Stimulated activated naive B cell treated with anti-CD40 and anti-IgM and Interleukin-4, amounts not matched to agents 10 μg/mL and 1 μg/mL and 100 μg/mL, for 72 hours (primary cell): ENCODE results near the gene PTPRN2.

Source experiments
- ATAC-seq, 2 donors: fragments of 150-1000 bp; cut with Tn5 transposase; replicated peaks; 2 replicates each; pipeline ENCODE4 v1.10.0; 2021; ENCODE audit warnings: moderate library complexity in 1 of 2
- DNase-seq: peaks from one replicate; pipeline ENCODE4 v3.0.0; 2021
- H3K27ac Mint-ChIP-seq: one replicate; pipeline ENCODE4 v1.8.0; 2022; ENCODE audit warnings: mild to moderate bottlenecking, mixed read lengths
- H3K27me3 Mint-ChIP-seq, 2 donors: one replicate each; pipeline ENCODE4 v1.8.0; 2022; ENCODE audit warnings: mixed read lengths in 2 of 2
- H3K36me3 Mint-ChIP-seq, 2 donors: one replicate each; pipeline ENCODE4 v1.8.0; 2022; ENCODE audit warnings: mixed read lengths in 2 of 2, mild to moderate bottlenecking in 1 of 2
- H3K4me1 Mint-ChIP-seq, 2 donors: one replicate each; pipeline ENCODE4 v1.8.0; 2022; ENCODE audit warnings: mixed read lengths in 2 of 2, mild to moderate bottlenecking in 1 of 2
- H3K4me3 Mint-ChIP-seq, 2 donors: one replicate each; pipeline ENCODE4 v1.8.0; 2022; ENCODE audit warnings: mild to moderate bottlenecking in 2 of 2, mixed read lengths in 2 of 2, moderate library complexity in 1 of 2
- H3K9me3 Mint-ChIP-seq, 2 donors: one replicate each; pipeline ENCODE4 v1.8.0; 2022; ENCODE audit warnings: mixed read lengths in 2 of 2, mild to moderate bottlenecking in 1 of 2

PTPRN2 gene

GRCh38 chr7:157524731-157525130 is 1062.9 kb downstream of the PTPRN2 start:
- peaks cover 0 to 4% of the 10 kb centered on the region in 2 donors for H3K9me3 Mint-ChIP-seq
- no peak overlapping the region for H3K27ac Mint-ChIP-seq
- no peak overlapping the region for H3K4me3 Mint-ChIP-seq
- DNase-seq: no peak
- H3K27me3 Mint-ChIP-seq: peaks cover 4 to 25% of the 10 kb centered on the region in 2 donors
- peaks cover 0 to 1% of the 10 kb centered on the region in 2 donors for H3K4me1 Mint-ChIP-seq
- no peak for ATAC-seq
- H3K36me3 Mint-ChIP-seq: peaks cover 0 to 4% of the 10 kb centered on the region in 2 donors

- DNase-seq: no peak
- H3K27me3 Mint-ChIP-seq: peaks cover 4 to 25% of the 10 kb centered on the region in 2 donors
- peaks cover 0 to 1% of the 10 kb centered on the region in 2 donors for H3K4me1 Mint-ChIP-seq
- H3K27ac Mint-ChIP-seq: no peak overlapping the region
- peaks cover 0 to 4% of the 10 kb centered on the region in 2 donors for H3K9me3 Mint-ChIP-seq
- H3K36me3 Mint-ChIP-seq: peaks cover 0 to 4% of the 10 kb centered on the region in 2 donors
- H3K4me3 Mint-ChIP-seq: no peak overlapping the region
- ATAC-seq: no peak
Observed at GRCh38 chr7:157523766-157524421, 1063.7 kb downstream of the PTPRN2 start.

GRCh38 chr7:157523371-157523765 is 1064.3 kb downstream of the PTPRN2 start:
- Mint-ChIP-seq H3K4me1 (peaks cover 0 to 1% of the 10 kb centered on the region in 2 donors), H3K9me3 (peaks cover 0 to 4% of the 10 kb centered on the region in 2 donors), H3K27me3 (peaks cover 4 to 28% of the 10 kb centered on the region in 2 donors), H3K4me3 (no peak overlapping the region), H3K36me3 (peaks cover 0 to 4% of the 10 kb centered on the region in 2 donors), H3K27ac (no peak overlapping the region)
- DNase-seq (no peak), ATAC-seq (no peak)

- Mint-ChIP-seq H3K27ac (no peak overlapping the region), H3K9me3 (peaks cover 0 to 4% of the 10 kb centered on the region in 2 donors), H3K4me3 (no peak overlapping the region), H3K36me3 (peaks cover 0 to 4% of the 10 kb centered on the region in 2 donors), H3K27me3 (peaks cover 4 to 29% of the 10 kb centered on the region in 2 donors), H3K4me1 (peaks cover 0 to 1% of the 10 kb centered on the region in 2 donors)
- ATAC-seq (no peak), DNase-seq (no peak)
Observed at GRCh38 chr7:157522954-157523353, 1064.7 kb downstream of the PTPRN2 start.

GRCh38 chr7:157522189-157522588 is 1065.4 kb downstream of the PTPRN2 start:
- no peak overlapping the region for H3K4me3 Mint-ChIP-seq
- H3K27ac Mint-ChIP-seq: no peak overlapping the region
- no peak for ATAC-seq
- H3K36me3 Mint-ChIP-seq: peaks cover 0 to 4% of the 10 kb centered on the region in 2 donors
- H3K9me3 Mint-ChIP-seq: peaks cover 0 to 4% of the 10 kb centered on the region in 2 donors
- peaks cover 4 to 29% of the 10 kb centered on the region in 2 donors for H3K27me3 Mint-ChIP-seq
- H3K4me1 Mint-ChIP-seq: peaks cover 0 to 1% of the 10 kb centered on the region in 2 donors
- no peak for DNase-seq

GRCh38 chr7:157521752-157522151 is 1065.9 kb downstream of the PTPRN2 start:
- Mint-ChIP-seq H3K9me3 (peaks cover 0 to 4% of the 10 kb centered on the region in 2 donors), H3K4me3 (no peak overlapping the region), H3K4me1 (peaks cover 0 to 1% of the 10 kb centered on the region in 2 donors), H3K27ac (no peak overlapping the region), H3K27me3 (peaks cover 4 to 29% of the 10 kb centered on the region in 2 donors), H3K36me3 (peaks cover 0 to 4% of the 10 kb centered on the region in 2 donors)
- DNase-seq (no peak), ATAC-seq (no peak)

- Mint-ChIP-seq H3K27me3 (peaks cover 7 to 32% of the 10 kb centered on the region in 2 donors), H3K9me3 (peaks cover 0 to 4% of the 10 kb centered on the region in 2 donors), H3K27ac (no peak overlapping the region), H3K4me1 (peaks cover 0 to 1% of the 10 kb centered on the region in 2 donors), H3K4me3 (no peak overlapping the region), H3K36me3 (peaks cover 0 to 4% of the 10 kb centered on the region in 2 donors)
- ATAC-seq (no peak), DNase-seq (no peak)
Observed at GRCh38 chr7:157521061-157521731, 1066.4 kb downstream of the PTPRN2 start.

- peaks cover 0 to 4% of the 10 kb centered on the region in 2 donors for H3K9me3 Mint-ChIP-seq
- H3K4me1 Mint-ChIP-seq: peaks cover 0 to 1% of the 10 kb centered on the region in 2 donors
Observed at GRCh38 chr7:157520249-157520648, 1067.4 kb downstream of the PTPRN2 start.

GRCh38 chr7:157519798-157520244 is 1067.8 kb downstream of the PTPRN2 start:
- H3K27me3 Mint-ChIP-seq: peaks cover 8 to 29% of the 10 kb centered on the region in 2 donors
- peaks cover 0 to 1% of the 10 kb centered on the region in 2 donors for H3K4me1 Mint-ChIP-seq
- no peak overlapping the region for H3K27ac Mint-ChIP-seq
- DNase-seq (no peak), ATAC-seq (no peak)
- H3K9me3 Mint-ChIP-seq: peaks cover 0 to 4% of the 10 kb centered on the region in 2 donors
- H3K4me3 Mint-ChIP-seq: no peak overlapping the region
- peaks cover 0 to 4% of the 10 kb centered on the region in 2 donors for H3K36me3 Mint-ChIP-seq

More at GRCh38 chr7:157520249-157520648, 1067.4 kb downstream of the PTPRN2 start:
- ATAC-seq: peak in 1 of 2 donors; percentile 94
- Mint-ChIP-seq H3K27me3 (peaks cover 8 to 29% of the 10 kb centered on the region in 2 donors), H3K36me3 (peaks cover 0 to 4% of the 10 kb centered on the region in 2 donors), H3K27ac (peak overlapping the region; percentile 70), H3K4me3 (no peak overlapping the region)
- peak; percentile 21 for DNase-seq

GRCh38 chr7:157519246-157519645 is 1068.4 kb downstream of the PTPRN2 start:
- peaks cover 0 to 4% of the 10 kb centered on the region in 2 donors for H3K9me3 Mint-ChIP-seq
- peaks cover 8 to 32% of the 10 kb centered on the region in 2 donors for H3K27me3 Mint-ChIP-seq
- no peak for DNase-seq
- H3K27ac Mint-ChIP-seq: no peak overlapping the region
- peaks cover 0 to 1% of the 10 kb centered on the region in 2 donors for H3K4me1 Mint-ChIP-seq
- no peak for ATAC-seq
- no peak overlapping the region for H3K4me3 Mint-ChIP-seq
- peaks cover 0 to 4% of the 10 kb centered on the region in 2 donors for H3K36me3 Mint-ChIP-seq

GRCh38 chr7:157518514-157519175 is 1069.0 kb downstream of the PTPRN2 start:
- no peak overlapping the region for H3K4me3 Mint-ChIP-seq
- ATAC-seq (no peak), DNase-seq (no peak)
- peaks cover 0 to 4% of the 10 kb centered on the region in 2 donors for H3K9me3 Mint-ChIP-seq
- H3K27me3 Mint-ChIP-seq: peaks cover 8 to 32% of the 10 kb centered on the region in 2 donors
- no peak overlapping the region for H3K27ac Mint-ChIP-seq
- H3K36me3 Mint-ChIP-seq: peaks cover 0 to 4% of the 10 kb centered on the region in 2 donors
- peaks cover 0 to 1% of the 10 kb centered on the region in 2 donors for H3K4me1 Mint-ChIP-seq

- H3K9me3 Mint-ChIP-seq: peaks cover 2 to 4% of the 10 kb centered on the region in 2 donors
- peaks cover 8 to 32% of the 10 kb centered on the region in 2 donors for H3K27me3 Mint-ChIP-seq
- H3K36me3 Mint-ChIP-seq: peaks cover 0 to 4% of the 10 kb centered on the region in 2 donors
- H3K4me1 Mint-ChIP-seq: peaks cover 0 to 1% of the 10 kb centered on the region in 2 donors
- H3K27ac Mint-ChIP-seq: no peak overlapping the region
- ATAC-seq (no peak), DNase-seq (no peak)
- no peak overlapping the region for H3K4me3 Mint-ChIP-seq
Observed at GRCh38 chr7:157517782-157518513, 1069.7 kb downstream of the PTPRN2 start.

GRCh38 chr7:157516911-157517781 is 1070.5 kb downstream of the PTPRN2 start:
- Mint-ChIP-seq H3K27ac (no peak overlapping the region), H3K4me3 (no peak overlapping the region), H3K4me1 (peaks cover 0 to 1% of the 10 kb centered on the region in 2 donors), H3K36me3 (peaks cover 0 to 4% of the 10 kb centered on the region in 2 donors), H3K27me3 (peaks cover 8 to 28% of the 10 kb centered on the region in 2 donors), H3K9me3 (peaks cover 3 to 4% of the 10 kb centered on the region in 2 donors)
- DNase-seq (no peak), ATAC-seq (no peak)
